HG02973 (cell line): ENCODE measurements around the gene E2F3.
"Not testable (repeated sequence)": the region's sequence is repeated elsewhere in the genome, so short reads cannot be mapped to it uniquely, and the experiment has no call there.

Source experiments
- ATAC-seq: cut with Tn5 transposase; IDR thresholded peaks from one replicate; pipeline ENCODE4 v1.9.1; 2021; ENCODE audit warnings: moderate library complexity; ENCODE audit not compliant: unreplicated experiment

E2F3 gene

GRCh38 chr6:20525208-20525607 is 123.5 kb downstream of the E2F3 start:
- ATAC-seq, result not testable (repeated sequence)

- peak; percentile 59 for ATAC-seq
These were observed 127.4 kb downstream of the E2F3 start for GRCh38 chr6:20529086-20529448.

- ATAC-seq, result no peak
These were observed 131.2 kb downstream of the E2F3 start for GRCh38 chr6:20532881-20533280.

- ATAC-seq, result no peak
These were observed 132.1 kb downstream of the E2F3 start for GRCh38 chr6:20533746-20534294.

- ATAC-seq, result peak; percentile 78
These were observed 132.9 kb downstream of the E2F3 start, which contains the start of gene CDKAL1 for GRCh38 chr6:20534295-20535262. Gene CDKAL1, plus strand, starts transcription at chr6:20534457. Its CDS starts 11,894 bp downstream, at chr6:20546351.

- ATAC-seq, result no peak
These were observed 136.5 kb downstream of the E2F3 start for GRCh38 chr6:20538131-20538662.

- no peak for ATAC-seq
These were observed 137.2 kb downstream of the E2F3 start for GRCh38 chr6:20538907-20539306.

GRCh38 chr6:20539387-20539786 is 137.7 kb downstream of the E2F3 start:
- no peak for ATAC-seq

- no peak for ATAC-seq
These were observed 139.0 kb downstream of the E2F3 start for GRCh38 chr6:20540683-20541082.

GRCh38 chr6:20541382-20541781 is 139.7 kb downstream of the E2F3 start:
- ATAC-seq, result no peak

GRCh38 chr6:20542927-20543602 is 141.4 kb downstream of the E2F3 start:
- ATAC-seq, result peak; percentile 97
